GM12872 (cell line): Measurements from ENCODE around the gene RUVBL1.

Source experiments
- TF ChIP-seq, protein P1 (sequence below): IDR thresholded peaks from 3 replicates; pipeline ENCODE4 v1.5.1; 2011; ENCODE audit warnings: low read depth, mild to moderate bottlenecking, low read length, moderate library complexity; ENCODE audit not compliant: insufficient read depth

The RUVBL1 gene

DNA sequence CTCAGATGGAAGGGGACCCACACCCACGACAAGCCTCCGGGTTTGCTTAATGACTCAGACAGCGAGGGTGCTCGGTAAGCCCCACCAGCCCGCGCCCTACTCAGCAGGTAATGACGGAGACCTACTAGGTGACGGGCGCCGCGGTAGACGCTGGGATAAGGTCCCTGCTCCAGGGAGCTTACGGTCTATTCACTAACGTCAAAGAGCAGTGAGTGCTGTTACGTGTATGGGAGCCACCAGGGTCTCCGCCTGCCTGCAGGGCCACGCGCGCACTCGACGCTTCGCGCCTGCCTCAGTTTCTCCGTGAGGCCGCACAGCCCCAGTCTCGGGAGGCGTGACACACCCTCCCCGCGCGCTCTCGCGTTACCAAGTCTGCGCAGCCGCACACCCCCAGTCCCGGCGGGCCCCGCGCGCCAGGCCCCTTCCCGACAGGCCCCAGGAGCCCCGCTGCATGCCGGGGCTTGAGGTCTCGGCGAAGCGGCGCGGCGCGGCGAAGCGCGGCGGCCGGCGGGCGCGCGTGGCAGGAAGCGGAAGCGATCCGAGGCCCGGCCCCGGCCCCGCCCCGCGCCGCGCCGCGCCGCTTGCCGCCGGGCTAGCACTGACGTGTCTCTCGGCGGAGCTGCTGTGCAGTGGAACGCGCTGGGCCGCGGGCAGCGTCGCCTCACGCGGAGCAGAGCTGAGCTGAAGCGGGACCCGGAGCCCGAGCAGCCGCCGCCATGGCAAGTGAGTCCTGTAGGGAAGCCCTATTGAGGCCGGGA, 71.6 kb downstream of the RUVBL1 start, which contains the start of gene SEC61A1:
SEC61A1 (plus strand) TSS at position 601 of the 758 bp plus-strand sequence; CDS start at position 717, 116 bp downstream.
- TF ChIP-seq, protein P1, sequence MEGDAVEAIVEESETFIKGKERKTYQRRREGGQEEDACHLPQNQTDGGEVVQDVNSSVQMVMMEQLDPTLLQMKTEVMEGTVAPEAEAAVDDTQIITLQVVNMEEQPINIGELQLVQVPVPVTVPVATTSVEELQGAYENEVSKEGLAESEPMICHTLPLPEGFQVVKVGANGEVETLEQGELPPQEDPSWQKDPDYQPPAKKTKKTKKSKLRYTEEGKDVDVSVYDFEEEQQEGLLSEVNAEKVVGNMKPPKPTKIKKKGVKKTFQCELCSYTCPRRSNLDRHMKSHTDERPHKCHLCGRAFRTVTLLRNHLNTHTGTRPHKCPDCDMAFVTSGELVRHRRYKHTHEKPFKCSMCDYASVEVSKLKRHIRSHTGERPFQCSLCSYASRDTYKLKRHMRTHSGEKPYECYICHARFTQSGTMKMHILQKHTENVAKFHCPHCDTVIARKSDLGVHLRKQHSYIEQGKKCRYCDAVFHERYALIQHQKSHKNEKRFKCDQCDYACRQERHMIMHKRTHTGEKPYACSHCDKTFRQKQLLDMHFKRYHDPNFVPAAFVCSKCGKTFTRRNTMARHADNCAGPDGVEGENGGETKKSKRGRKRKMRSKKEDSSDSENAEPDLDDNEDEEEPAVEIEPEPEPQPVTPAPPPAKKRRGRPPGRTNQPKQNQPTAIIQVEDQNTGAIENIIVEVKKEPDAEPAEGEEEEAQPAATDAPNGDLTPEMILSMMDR, result no peak

DNA sequence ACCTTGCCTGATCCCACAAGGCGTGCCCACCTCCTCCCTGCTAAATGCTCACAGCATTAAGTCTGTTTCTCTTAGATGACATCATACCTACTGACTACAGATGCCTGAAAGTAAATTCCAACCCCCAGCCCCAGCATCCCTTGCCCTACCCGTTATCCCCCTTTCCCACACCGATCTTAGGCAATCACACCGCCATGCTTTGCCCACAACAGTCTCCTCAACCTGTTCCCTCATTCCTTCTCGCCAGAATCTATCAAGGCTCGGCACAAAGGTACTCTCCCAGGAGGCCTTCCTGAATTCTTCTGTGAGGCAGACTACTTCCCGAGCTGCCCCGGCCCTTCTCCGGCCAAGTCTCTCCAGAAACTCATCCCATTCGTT, 72.2 kb downstream of the RUVBL1 start:
- TF ChIP-seq, protein P1, result no peak

GRCh38 chr3:128050597-128050996, 73.0 kb downstream of the RUVBL1 start:
- TF ChIP-seq, protein P1, result no peak

DNA sequence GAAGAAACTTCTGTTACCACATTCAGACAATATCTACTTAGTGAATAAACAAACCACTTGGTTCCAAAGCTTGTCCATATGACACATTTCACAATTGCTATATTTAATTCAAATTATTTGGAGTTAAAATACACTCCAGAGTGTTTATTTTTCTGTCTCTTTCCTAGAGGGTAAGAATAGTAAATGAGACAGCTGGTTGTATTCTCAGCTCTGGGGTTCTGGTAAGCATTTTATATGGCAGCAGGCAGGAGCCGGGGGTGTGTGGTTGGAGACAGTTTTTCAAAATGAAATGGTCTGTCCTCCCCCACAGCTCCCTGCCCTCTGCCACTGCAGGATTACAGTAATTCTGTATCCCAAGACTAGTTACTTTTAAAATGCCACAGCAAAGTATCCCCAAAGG, 82.3 kb downstream of the RUVBL1 start:
- TF ChIP-seq, protein P1, result no peak

DNA sequence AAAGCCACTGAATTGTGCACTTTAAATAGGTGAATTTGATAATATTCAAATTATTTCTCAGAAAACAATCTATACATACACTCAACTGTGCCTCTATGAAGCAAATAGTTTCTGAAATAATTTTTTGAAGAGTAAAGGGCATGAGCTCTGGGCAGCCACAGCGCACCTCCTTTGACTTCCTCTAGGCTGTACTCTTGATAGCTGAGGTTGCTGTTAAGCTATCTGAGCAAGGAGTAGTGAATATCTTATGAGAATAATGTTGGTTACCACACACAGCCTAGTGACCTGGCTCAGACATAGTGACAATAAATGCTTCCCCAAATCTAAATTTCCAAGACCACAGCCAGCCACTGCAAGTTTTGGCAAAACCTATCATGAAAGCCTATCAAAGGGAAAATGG, 83.0 kb downstream of the RUVBL1 start:
- TF ChIP-seq, protein P1, result peak; percentile 14; the same call in 1 of the 3 replicates

- TF ChIP-seq, protein P1, result no peak
These were observed 83.6 kb downstream of the RUVBL1 start for GRCh38 chr3:128040041-128040440.

GRCh38 chr3:128036119-128036518, 87.5 kb downstream of the RUVBL1 start:
- TF ChIP-seq, protein P1, result no peak
